K562 (cell line): Measurements from ENCODE around the gene AGPAT3. TPM values are rescaled to one million over a fixed set of nuclear protein-coding genes. Genes with fewer than 3 reads are reported as not detected.

Source experiments
- CEBPB ChIP-seq: fragments of 450-650 bp; IDR thresholded peaks from 2 replicates; pipeline ENCODE4 v1.6.1; 2016; ENCODE audit warnings: missing genetic modification characterization, missing compliant biosample characterization
- CTBP1 ChIP-seq: fragments of 450-650 bp; IDR thresholded peaks from 2 replicates; pipeline ENCODE4 v1.6.1; 2016; ENCODE audit warnings: borderline replicate concordance
- CXXC5 ChIP-seq: fragments of 250-450 bp; sonication (Bioruptor Pico); IDR thresholded peaks from 2 replicates; pipeline ENCODE4 v1.8.0; 2022; ENCODE audit warnings: inconsistent platforms, mild to moderate bottlenecking, moderate library complexity
- ELF1 ChIP-seq: fragments of 200-800 bp; sonication (Bioruptor generic); IDR thresholded peaks from 2 replicates; pipeline ENCODE4 v1.6.1; 2016; ENCODE audit warnings: missing genetic modification characterization, missing compliant biosample characterization
- EP300 ChIP-seq: IDR thresholded peaks from 2 replicates; pipeline ENCODE4 v1.6.1; 2012; ENCODE audit warnings: low read length, improper control_type of control experiment
- FOSL1 ChIP-seq: fragments of 200-800 bp; sonication (Bioruptor generic); conservative IDR thresholded peaks from 2 replicates; pipeline ENCODE4 v1.6.1; 2016; ENCODE audit warnings: missing genetic modification characterization, missing compliant biosample characterization
- FOXP1 ChIP-seq: sonication (generic); formaldehyde crosslinking; IDR thresholded peaks from 2 replicates; pipeline ENCODE4 v1.8.0; 2022; ENCODE audit warnings: mild to moderate bottlenecking, missing genetic modification reagents
- NRF1 ChIP-seq, 2 experiments: fragments of 450-650 bp; IDR thresholded peaks in 1 of 2; conservative IDR thresholded peaks in 1 of 2; 2 replicates each; pipeline ENCODE4 v1.6.1; 2014; ENCODE audit warnings: mild to moderate bottlenecking in 2 of 2
- POLR2A ChIP-seq: fragments of 450-650 bp; conservative IDR thresholded peaks from 2 replicates; pipeline ENCODE4 v1.6.1; 2016
- POLR3A ChIP-seq: IDR thresholded peaks from 2 replicates; pipeline ENCODE4 v1.6.1; 2011; ENCODE audit warnings: borderline replicate concordance, mild to moderate bottlenecking, moderate library complexity; ENCODE audit not compliant: insufficient read length, insufficient read depth; ENCODE audit errors: extremely low read depth
- RBBP5 ChIP-seq: fragments of 200-600 bp; sonication (generic); IDR thresholded peaks from 2 replicates; pipeline ENCODE4 v1.6.1; 2012; ENCODE audit warnings: borderline replicate concordance, mild to moderate bottlenecking, low read length, control low read depth, inconsistent platforms; ENCODE audit not compliant: insufficient read depth, poor library complexity, severe bottlenecking
- SIN3B ChIP-seq: fragments of 450-650 bp; IDR thresholded peaks from 2 replicates; pipeline ENCODE4 v1.6.1; 2017; ENCODE audit warnings: low read depth, mild to moderate bottlenecking, moderate library complexity
- SUPT5H ChIP-seq: fragments of 450-650 bp; IDR thresholded peaks from 2 replicates; pipeline ENCODE4 v1.6.1; 2016
- ZC3H11A ChIP-seq: IDR thresholded peaks from 2 replicates; pipeline ENCODE4 v1.6.1; 2012; ENCODE audit warnings: low read depth, low read length, improper control_type of control experiment
- ZNF584 ChIP-seq: fragments of 200-800 bp; sonication (Bioruptor generic); IDR thresholded peaks from 2 replicates; pipeline ENCODE4 v1.6.1; 2016; ENCODE audit warnings: low read depth, mild to moderate bottlenecking, missing genetic modification characterization, missing compliant biosample characterization
- polyA plus RNA-seq, 8 experiments: library from polyadenylated mRNA; depleted of rRNA in 4 of 8; stranded (reverse) in 5 of 8; unstranded in 3 of 8; fragments of >200 nt; fragmentation: Nextera tagmentation in 2 of 8; fragmentation: Illumina TruSeq in 1 of 8; extraction: Ambion mirVana in 2 of 8; extraction: Trizol in 1 of 8; gene quantifications; 2 replicates each; pipeline versions ENCODE4 v1.2.1 to v1.2.3, GENCODE V29; 2011 to 2014; ENCODE audit warnings: inconsistent platforms in 1 of 8, missing spikeins in 1 of 8
- total RNA-seq, 7 experiments: library from RNA; depleted of rRNA in 6 of 7; stranded (reverse); fragments of >200 nt in 6 of 7; fragmentation: Illumina TruSeq in 2 of 7; extraction: Trizol in 2 of 7; gene quantifications; 2 replicates each; pipeline versions ENCODE4 v1.2.1 to v1.2.3, GENCODE V29; 2011 to 2021; ENCODE audit warnings: low replicate concordance in 1 of 7
- TF ChIP-seq, protein P1 (sequence below): fragments of 450-650 bp; conservative IDR thresholded peaks from 2 replicates; pipeline ENCODE4 v1.6.1; 2016; ENCODE audit warnings: missing genetic modification characterization, low read depth, mild to moderate bottlenecking, missing compliant biosample characterization, moderate library complexity
- TF ChIP-seq, protein P2 (sequence below): fragments of 250-450 bp; sonication (Bioruptor Pico); IDR thresholded peaks from 2 replicates; pipeline ENCODE4 v1.4.0; 2020; ENCODE audit warnings: mild to moderate bottlenecking, moderate library complexity
- TF ChIP-seq, protein P3 (sequence below): fragments of 450-650 bp; IDR thresholded peaks from 2 replicates; pipeline ENCODE4 v1.6.1; 2017; ENCODE audit warnings: antibody characterized with exemption, mild to moderate bottlenecking
- TF ChIP-seq, protein P4 (sequence below): sonication (generic); formaldehyde crosslinking; IDR thresholded peaks from 2 replicates; pipeline ENCODE4 v1.8.0; 2022; ENCODE audit warnings: missing genetic modification reagents, mild to moderate bottlenecking, borderline replicate concordance

Gene AGPAT3
- total and polyA plus RNA-seq, 9 of the 15 experiments (the other 6 are each of a cell fraction or from before 2014, with no cell fraction given) = 1.5 to 88.4 (median 35.7) TPM

DNA sequence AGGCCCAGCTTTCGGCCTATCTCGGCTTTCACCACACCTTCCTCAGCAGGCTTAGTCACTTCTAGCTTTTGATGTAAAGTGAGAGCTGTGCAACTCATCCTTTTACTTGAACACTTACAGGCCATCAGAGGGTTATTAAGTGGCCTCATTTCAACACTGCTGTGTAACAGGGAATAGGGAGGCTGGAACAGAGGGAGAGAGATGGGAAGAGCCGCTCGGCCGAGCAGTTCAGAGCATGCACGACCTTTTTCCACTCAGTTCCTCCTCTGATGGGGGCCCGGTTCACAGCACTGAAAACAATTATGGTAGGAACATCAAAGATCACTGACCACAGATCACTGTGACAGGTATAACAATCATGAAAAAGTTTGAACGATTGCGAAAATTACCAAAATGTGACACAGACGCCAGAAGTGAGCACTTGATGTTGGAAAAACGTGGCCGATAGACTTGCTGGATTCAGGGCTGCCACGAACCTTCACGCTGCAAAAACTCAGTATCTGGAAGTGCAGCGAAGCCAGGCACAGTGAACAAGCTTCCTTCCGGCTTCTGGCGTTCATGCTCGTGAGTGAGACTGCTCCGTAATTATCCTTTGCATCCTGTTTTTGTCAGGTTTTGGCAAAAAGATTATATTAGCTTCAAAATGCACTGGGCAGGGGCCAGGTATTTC lies 28.6 kb downstream of the AGPAT3 start (continued):
- TF ChIP-seq EP300 (peak; percentile 5; the same call in 1 of the 2 replicates), SIN3B (no peak), CXXC5 (CRISPR knock-in tag) (peak; percentile 44; the same call in 1 of the 2 replicates), FOSL1 (peak; percentile 35; the same call in 1 of the 2 replicates), CEBPB (tag) (peak; percentile 55; the same call in 1 of the 2 replicates), POLR2A (0 out of 2 replicates have a peak, but pooled peaks have one; percentile 27), NRF1 (conservative IDR thresholded peaks at IDR 0.05 in 1 of 2, IDR thresholded peaks at IDR 0.05 in 1 of 2) (peak in 1 of 2 experiments; percentile 8; a peak in 1 of 4 replicates), ZNF584 (peak; percentile 85; the same call in 1 of the 2 replicates), RBBP5 (peak; percentile 90), SUPT5H (no peak), POLR3A (no peak), ZC3H11A (no peak), CTBP1 (0 out of 2 replicates have a peak, but pooled peaks have one; percentile 20), FOXP1 (no peak), ELF1 (tag) (peak; percentile 52; the same call in 1 of the 2 replicates)
- TF ChIP-seq, protein P1, sequence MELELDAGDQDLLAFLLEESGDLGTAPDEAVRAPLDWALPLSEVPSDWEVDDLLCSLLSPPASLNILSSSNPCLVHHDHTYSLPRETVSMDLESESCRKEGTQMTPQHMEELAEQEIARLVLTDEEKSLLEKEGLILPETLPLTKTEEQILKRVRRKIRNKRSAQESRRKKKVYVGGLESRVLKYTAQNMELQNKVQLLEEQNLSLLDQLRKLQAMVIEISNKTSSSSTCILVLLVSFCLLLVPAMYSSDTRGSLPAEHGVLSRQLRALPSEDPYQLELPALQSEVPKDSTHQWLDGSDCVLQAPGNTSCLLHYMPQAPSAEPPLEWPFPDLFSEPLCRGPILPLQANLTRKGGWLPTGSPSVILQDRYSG = 0 out of 2 replicates have a peak, but pooled peaks have one; percentile 45
- TF ChIP-seq, protein P2, sequence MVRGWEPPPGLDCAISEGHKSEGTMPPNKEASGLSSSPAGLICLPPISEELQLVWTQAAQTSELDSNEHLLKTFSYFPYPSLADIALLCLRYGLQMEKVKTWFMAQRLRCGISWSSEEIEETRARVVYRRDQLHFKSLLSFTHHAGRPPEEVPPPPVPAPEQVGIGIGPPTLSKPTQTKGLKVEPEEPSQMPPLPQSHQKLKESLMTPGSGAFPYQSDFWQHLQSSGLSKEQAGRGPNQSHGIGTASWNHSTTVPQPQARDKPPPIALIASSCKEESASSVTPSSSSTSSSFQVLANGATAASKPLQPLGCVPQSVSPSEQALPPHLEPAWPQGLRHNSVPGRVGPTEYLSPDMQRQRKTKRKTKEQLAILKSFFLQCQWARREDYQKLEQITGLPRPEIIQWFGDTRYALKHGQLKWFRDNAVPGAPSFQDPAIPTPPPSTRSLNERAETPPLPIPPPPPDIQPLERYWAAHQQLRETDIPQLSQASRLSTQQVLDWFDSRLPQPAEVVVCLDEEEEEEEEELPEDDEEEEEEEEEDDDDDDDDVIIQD (CRISPR knock-in tag) = no peak
- TF ChIP-seq, protein P3, sequence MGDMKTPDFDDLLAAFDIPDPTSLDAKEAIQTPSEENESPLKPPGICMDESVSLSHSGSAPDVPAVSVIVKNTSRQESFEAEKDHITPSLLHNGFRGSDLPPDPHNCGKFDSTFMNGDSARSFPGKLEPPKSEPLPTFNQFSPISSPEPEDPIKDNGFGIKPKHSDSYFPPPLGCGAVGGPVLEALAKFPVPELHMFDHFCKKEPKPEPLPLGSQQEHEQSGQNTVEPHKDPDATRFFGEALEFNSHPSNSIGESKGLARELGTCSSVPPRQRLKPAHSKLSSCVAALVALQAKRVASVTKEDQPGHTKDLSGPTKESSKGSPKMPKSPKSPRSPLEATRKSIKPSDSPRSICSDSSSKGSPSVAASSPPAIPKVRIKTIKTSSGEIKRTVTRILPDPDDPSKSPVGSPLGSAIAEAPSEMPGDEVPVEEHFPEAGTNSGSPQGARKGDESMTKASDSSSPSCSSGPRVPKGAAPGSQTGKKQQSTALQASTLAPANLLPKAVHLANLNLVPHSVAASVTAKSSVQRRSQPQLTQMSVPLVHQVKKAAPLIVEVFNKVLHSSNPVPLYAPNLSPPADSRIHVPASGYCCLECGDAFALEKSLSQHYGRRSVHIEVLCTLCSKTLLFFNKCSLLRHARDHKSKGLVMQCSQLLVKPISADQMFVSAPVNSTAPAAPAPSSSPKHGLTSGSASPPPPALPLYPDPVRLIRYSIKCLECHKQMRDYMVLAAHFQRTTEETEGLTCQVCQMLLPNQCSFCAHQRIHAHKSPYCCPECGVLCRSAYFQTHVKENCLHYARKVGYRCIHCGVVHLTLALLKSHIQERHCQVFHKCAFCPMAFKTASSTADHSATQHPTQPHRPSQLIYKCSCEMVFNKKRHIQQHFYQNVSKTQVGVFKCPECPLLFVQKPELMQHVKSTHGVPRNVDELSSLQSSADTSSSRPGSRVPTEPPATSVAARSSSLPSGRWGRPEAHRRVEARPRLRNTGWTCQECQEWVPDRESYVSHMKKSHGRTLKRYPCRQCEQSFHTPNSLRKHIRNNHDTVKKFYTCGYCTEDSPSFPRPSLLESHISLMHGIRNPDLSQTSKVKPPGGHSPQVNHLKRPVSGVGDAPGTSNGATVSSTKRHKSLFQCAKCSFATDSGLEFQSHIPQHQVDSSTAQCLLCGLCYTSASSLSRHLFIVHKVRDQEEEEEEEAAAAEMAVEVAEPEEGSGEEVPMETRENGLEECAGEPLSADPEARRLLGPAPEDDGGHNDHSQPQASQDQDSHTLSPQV = peak; percentile 68
- TF ChIP-seq, protein P4, sequence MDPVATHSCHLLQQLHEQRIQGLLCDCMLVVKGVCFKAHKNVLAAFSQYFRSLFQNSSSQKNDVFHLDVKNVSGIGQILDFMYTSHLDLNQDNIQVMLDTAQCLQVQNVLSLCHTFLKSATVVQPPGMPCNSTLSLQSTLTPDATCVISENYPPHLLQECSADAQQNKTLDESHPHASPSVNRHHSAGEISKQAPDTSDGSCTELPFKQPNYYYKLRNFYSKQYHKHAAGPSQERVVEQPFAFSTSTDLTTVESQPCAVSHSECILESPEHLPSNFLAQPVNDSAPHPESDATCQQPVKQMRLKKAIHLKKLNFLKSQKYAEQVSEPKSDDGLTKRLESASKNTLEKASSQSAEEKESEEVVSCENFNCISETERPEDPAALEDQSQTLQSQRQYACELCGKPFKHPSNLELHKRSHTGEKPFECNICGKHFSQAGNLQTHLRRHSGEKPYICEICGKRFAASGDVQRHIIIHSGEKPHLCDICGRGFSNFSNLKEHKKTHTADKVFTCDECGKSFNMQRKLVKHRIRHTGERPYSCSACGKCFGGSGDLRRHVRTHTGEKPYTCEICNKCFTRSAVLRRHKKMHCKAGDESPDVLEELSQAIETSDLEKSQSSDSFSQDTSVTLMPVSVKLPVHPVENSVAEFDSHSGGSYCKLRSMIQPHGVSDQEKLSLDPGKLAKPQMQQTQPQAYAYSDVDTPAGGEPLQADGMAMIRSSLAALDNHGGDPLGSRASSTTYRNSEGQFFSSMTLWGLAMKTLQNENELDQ (CRISPR knock-in tag) = no peak
